Endothelial cell of umbilical vein (primary cell): Measurements from ENCODE around the gene NUP50.

Experiments
- EZH2 ChIP-seq: IDR thresholded peaks from 2 replicates; pipeline ENCODE4 v1.6.1; 2012; ENCODE audit warnings: borderline replicate concordance, low read depth, mild to moderate bottlenecking, moderate library complexity, low read length, inconsistent platforms; ENCODE audit not compliant: severe bottlenecking
- GATA2 ChIP-seq: IDR thresholded peaks from 2 replicates; pipeline ENCODE4 v1.7.0; 2011; ENCODE audit warnings: low read depth, mild to moderate bottlenecking, moderate library complexity, mixed read lengths, low read length; ENCODE audit not compliant: insufficient read length, insufficient read depth
- JUN ChIP-seq: IDR thresholded peaks from 2 replicates; pipeline ENCODE4 v1.6.1; 2011; ENCODE audit warnings: borderline replicate concordance, low read depth; ENCODE audit not compliant: insufficient read length, insufficient read depth
- MYC ChIP-seq: IDR thresholded peaks from one replicate; pipeline ENCODE4 v1.6.1; 2011; ENCODE audit warnings: mild to moderate bottlenecking, low read depth, low read length
- POLR2A ChIP-seq: IDR thresholded peaks from 2 replicates; pipeline ENCODE4 v1.6.1; 2012; ENCODE audit warnings: low read depth, mild to moderate bottlenecking, control low read depth, low read length
- POLR2AphosphoS5 ChIP-seq: IDR thresholded peaks from 2 replicates; pipeline ENCODE4 v1.6.1; 2012; ENCODE audit warnings: low read depth, mild to moderate bottlenecking, control low read depth, low read length, moderate library complexity; ENCODE audit not compliant: insufficient read depth
- TF ChIP-seq, protein P1 (sequence below), 2 donors: IDR thresholded peaks; 1 replicate in 1 of 2; 2 replicates in 1 of 2; pipeline ENCODE4 v1.5.1; 2011; ENCODE audit warnings: low read length in 2 of 2, mild to moderate bottlenecking in 2 of 2, moderate library complexity in 2 of 2, control low read depth in 1 of 2, inconsistent platforms in 1 of 2, low read depth in 1 of 2; ENCODE audit not compliant: insufficient read depth in 1 of 2; ENCODE audit errors: extremely low read depth in 1 of 2
- TF ChIP-seq, protein P2 (sequence below): IDR thresholded peaks from 2 replicates; pipeline ENCODE4 v1.6.1; 2011; ENCODE audit not compliant: insufficient read depth, insufficient read length

- TF ChIP-seq, protein P1, sequence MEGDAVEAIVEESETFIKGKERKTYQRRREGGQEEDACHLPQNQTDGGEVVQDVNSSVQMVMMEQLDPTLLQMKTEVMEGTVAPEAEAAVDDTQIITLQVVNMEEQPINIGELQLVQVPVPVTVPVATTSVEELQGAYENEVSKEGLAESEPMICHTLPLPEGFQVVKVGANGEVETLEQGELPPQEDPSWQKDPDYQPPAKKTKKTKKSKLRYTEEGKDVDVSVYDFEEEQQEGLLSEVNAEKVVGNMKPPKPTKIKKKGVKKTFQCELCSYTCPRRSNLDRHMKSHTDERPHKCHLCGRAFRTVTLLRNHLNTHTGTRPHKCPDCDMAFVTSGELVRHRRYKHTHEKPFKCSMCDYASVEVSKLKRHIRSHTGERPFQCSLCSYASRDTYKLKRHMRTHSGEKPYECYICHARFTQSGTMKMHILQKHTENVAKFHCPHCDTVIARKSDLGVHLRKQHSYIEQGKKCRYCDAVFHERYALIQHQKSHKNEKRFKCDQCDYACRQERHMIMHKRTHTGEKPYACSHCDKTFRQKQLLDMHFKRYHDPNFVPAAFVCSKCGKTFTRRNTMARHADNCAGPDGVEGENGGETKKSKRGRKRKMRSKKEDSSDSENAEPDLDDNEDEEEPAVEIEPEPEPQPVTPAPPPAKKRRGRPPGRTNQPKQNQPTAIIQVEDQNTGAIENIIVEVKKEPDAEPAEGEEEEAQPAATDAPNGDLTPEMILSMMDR (IDR thresholded peaks at IDR 0.05; ENCODE audit: extremely low read depth in 1 of 2, insufficient read depth in 1 of 2, low read depth in 1 of 2, low read length in 2 of 2) = no peak
- TF ChIP-seq POLR2AphosphoS5 (no peak), POLR2A (no peak), MYC (no peak), EZH2 (no peak), JUN (no peak), GATA2 (no peak)
- TF ChIP-seq, protein P2, sequence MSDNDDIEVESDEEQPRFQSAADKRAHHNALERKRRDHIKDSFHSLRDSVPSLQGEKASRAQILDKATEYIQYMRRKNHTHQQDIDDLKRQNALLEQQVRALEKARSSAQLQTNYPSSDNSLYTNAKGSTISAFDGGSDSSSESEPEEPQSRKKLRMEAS = no peak
Observed at GRCh38 chr22:45155050-45155840, 8.5 kb upstream of the NUP50 start.
